Glomerular visceral epithelial cell (primary cell): Measurements from ENCODE around the gene LAMA1.

Experiments
- DNase-seq: peaks from one replicate; pipeline ENCODE4 v3.0.0-alpha.2; 2016; ENCODE audit errors: extremely low spot score

Gene LAMA1

GRCh38 chr18:6983366-6983765, 134.2 kb downstream of the LAMA1 start:
- no peak for DNase-seq

- DNase-seq = no peak
Measured at GRCh38 chr18:6982398-6982797, 135.2 kb downstream of the LAMA1 start.

GRCh38 chr18:6980363-6980762, 137.2 kb downstream of the LAMA1 start:
- no peak for DNase-seq

- no peak for DNase-seq
Measured at GRCh38 chr18:6979954-6980353, 137.6 kb downstream of the LAMA1 start.

GRCh38 chr18:6976935-6977334, 140.7 kb downstream of the LAMA1 start:
- no peak for DNase-seq

GRCh38 chr18:6975084-6975483, 142.5 kb downstream of the LAMA1 start:
- DNase-seq = no peak

- DNase-seq = no peak
Measured at GRCh38 chr18:6971823-6972478, 145.6 kb downstream of the LAMA1 start.

GRCh38 chr18:6963452-6964097, 154.0 kb downstream of the LAMA1 start:
- no peak for DNase-seq

- no peak for DNase-seq
Measured at GRCh38 chr18:6962571-6963451, 154.8 kb downstream of the LAMA1 start.

- DNase-seq = no peak
Measured at GRCh38 chr18:6961331-6961730, 156.3 kb downstream of the LAMA1 start.

- DNase-seq = no peak
Measured at GRCh38 chr18:6960656-6961055, 156.9 kb downstream of the LAMA1 start.

GRCh38 chr18:6960124-6960523, 157.5 kb downstream of the LAMA1 start:
- DNase-seq = no peak

GRCh38 chr18:6959110-6959509, 158.5 kb downstream of the LAMA1 start:
- no peak for DNase-seq

- DNase-seq = no peak
Measured at GRCh38 chr18:6956999-6957398, 160.6 kb downstream of the LAMA1 start.

GRCh38 chr18:6956495-6956894, 161.1 kb downstream of the LAMA1 start:
- no peak for DNase-seq

GRCh38 chr18:6955304-6955703, 162.3 kb downstream of the LAMA1 start:
- no peak for DNase-seq

- DNase-seq = no peak
Measured at GRCh38 chr18:6954501-6954900, 163.1 kb downstream of the LAMA1 start.

- DNase-seq = no peak
Measured at GRCh38 chr18:6951336-6952090, 166.1 kb downstream of the LAMA1 start.

- no peak for DNase-seq
Measured at GRCh38 chr18:6950641-6951040, 167.0 kb downstream of the LAMA1 start.

GRCh38 chr18:6949800-6950586, 167.6 kb downstream of the LAMA1 start:
- DNase-seq = no peak
